Measurements from ENCODE around the gene GGCX. TPM values are rescaled to one million over a fixed set of nuclear protein-coding genes. Genes with fewer than 3 reads are reported as not detected.
A peak's percentile ranks its signal among the peaks of the same experiment; 100 is the strongest.

GGCX gene
- total and polyA plus RNA-seq, 2 of the 4 experiments (the other 2 are of a cell fraction) = 35.0 to 39.4 TPM

DNA sequence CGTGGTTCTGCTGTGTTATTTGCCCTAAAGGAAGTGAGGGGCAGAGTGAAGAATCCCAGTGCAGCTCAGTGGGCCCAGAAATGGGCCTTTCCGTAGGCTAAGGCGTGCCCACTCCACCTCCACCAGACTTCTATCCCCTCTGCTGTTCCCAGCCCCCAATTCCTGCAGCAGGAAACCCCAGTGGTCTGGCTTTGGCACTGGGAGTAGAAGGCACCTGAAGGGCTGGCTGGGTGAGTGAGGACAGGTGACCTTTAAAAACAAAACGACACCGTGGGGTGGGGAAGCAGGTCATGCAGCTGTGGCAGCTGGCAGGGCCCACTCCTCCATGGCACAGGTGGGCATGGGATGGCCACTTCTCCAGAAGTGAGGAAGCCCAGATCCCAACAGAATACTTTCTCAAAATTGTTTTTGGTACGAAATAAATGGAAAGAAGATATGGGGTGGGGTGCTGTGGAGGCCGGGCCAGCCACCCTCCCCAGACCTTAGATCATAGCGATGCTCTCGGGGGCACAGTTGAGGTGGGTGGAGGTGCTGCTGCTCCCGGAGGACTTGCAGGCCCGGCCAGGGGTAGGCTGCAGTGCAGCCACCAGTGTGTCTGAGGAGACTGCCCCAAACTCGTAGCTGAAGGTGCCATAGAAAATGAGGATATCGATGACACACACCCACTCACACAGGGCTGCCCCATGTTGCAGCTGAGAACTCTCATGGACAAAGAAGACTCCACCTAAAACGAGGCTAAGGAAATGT lies 37.5 kb upstream of the GGCX start (continued):
- TF ChIP-seq, protein P1, sequence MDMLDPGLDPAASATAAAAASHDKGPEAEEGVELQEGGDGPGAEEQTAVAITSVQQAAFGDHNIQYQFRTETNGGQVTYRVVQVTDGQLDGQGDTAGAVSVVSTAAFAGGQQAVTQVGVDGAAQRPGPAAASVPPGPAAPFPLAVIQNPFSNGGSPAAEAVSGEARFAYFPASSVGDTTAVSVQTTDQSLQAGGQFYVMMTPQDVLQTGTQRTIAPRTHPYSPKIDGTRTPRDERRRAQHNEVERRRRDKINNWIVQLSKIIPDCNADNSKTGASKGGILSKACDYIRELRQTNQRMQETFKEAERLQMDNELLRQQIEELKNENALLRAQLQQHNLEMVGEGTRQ (IDR thresholded peaks at IDR 0.05; ENCODE audit: low read depth, low read length) = no peak

DNA sequence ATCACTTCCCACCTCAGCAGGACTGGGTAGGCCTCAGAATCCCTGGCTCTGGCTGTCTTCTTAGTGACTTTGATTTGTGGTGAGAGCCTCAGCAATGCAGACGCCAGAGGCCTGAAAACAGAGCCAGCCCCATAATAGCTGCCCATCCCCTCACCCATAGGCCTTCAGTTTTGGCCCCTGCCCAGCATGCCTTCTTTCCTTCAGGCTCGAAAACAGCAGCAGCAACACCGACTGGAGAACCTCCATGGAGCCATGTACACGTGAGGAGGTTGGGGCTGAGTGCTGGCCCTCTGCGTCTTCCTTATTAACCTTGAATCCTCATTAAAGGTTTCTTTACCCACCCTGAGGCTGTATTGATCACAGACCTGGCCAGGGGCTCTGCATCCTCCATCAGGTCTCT lies 35.9 kb upstream of the GGCX start:
- Histone ChIP-seq H3K36me3 (ENCODE audit: control insufficient read depth, insufficient read depth, low read length) (peaks cover 26% of the 10 kb centered on the region), H3K27me3 (ENCODE audit: control insufficient read depth, insufficient read depth, low read length) (no peaks in the 10 kb centered on the region), H3K79me1 (ENCODE audit: low read depth in 1 of 2, low read length in 2 of 2) (peaks cover 26 to 68% of the 10 kb centered on the region in 2 experiments), H2BK15ac (ENCODE audit: low read depth, low read length) (no peak overlapping the region), H4K91ac (ENCODE audit: insufficient read depth, low read depth, low read length) (no peak overlapping the region), H2AK5ac (ENCODE audit: low read depth, low read length) (no peak overlapping the region), H3K14ac (replicated peaks; ENCODE audit: low read depth, low read length) (no peak overlapping the region), H3K9me1 (ENCODE audit: insufficient read depth, low read length) (peaks cover 16% of the 10 kb centered on the region), H3K18ac (ENCODE audit: low read depth, low read length) (no peak overlapping the region), H4K5ac (ENCODE audit: low read depth, low read length) (no peak overlapping the region), H2AFZ (replicated peaks; ENCODE audit: low read length, poor library complexity) (no peak overlapping the region), H4K8ac (ENCODE audit: low read depth in 2 of 2, low read length in 2 of 2) (no peak overlapping the region), H2BK120ac (ENCODE audit: low read depth, low read length) (no peak overlapping the region), H3K23ac (ENCODE audit: low read depth, low read length) (no peak overlapping the region), H3K4me3 (ENCODE audit: insufficient read depth, low read depth, low read length) (no peak overlapping the region), H4K20me1 (ENCODE audit: insufficient read depth, low read length) (peaks cover 16% of the 10 kb centered on the region), H3K4me2 (ENCODE audit: low read depth, low read length) (no peak overlapping the region), H2AK9ac (replicated peaks; ENCODE audit: low read depth, low read length, poor library complexity) (no peak overlapping the region), H3K9me3 (ENCODE audit: control insufficient read depth, insufficient read depth, low read length) (no peaks in the 10 kb centered on the region), H2BK5ac (ENCODE audit: low read depth, low read length, poor library complexity, severe bottlenecking) (no peak overlapping the region), H3K9ac (ENCODE audit: low read depth, low read length) (no peak overlapping the region), H2BK20ac (ENCODE audit: low read depth, low read length) (no peak overlapping the region), H3K4ac (ENCODE audit: low read depth, low read length) (no peak overlapping the region), H3K56ac (ENCODE audit: extremely low read depth, insufficient read depth, low read length) (no peak overlapping the region), H3K4me1 (ENCODE audit: control insufficient read depth, insufficient read depth, low read length) (peaks cover 13% of the 10 kb centered on the region), H3K27ac (ENCODE audit: insufficient read depth, low read length) (no peak overlapping the region)
- TF ChIP-seq MAFK (IDR thresholded peaks at IDR 0.05; ENCODE audit: low read depth, low read length) (no peak), RCOR1 (IDR thresholded peaks at IDR 0.05; ENCODE audit: insufficient replicate concordance, low read length) (no peak), RAD21 (IDR thresholded peaks at IDR 0.05; ENCODE audit: low read length) (no peak), FOS (IDR thresholded peaks at IDR 0.05; ENCODE audit: low read depth, low read length) (no peak), CHD1 (IDR thresholded peaks at IDR 0.05; ENCODE audit: low read depth, low read length) (no peak), NFE2L2 (IDR thresholded peaks at IDR 0.05; ENCODE audit: low read depth, low read length) (no peak), CEBPB (IDR thresholded peaks at IDR 0.05; ENCODE audit: low read depth, low read length) (no peak)
- TF ChIP-seq, protein P2, sequence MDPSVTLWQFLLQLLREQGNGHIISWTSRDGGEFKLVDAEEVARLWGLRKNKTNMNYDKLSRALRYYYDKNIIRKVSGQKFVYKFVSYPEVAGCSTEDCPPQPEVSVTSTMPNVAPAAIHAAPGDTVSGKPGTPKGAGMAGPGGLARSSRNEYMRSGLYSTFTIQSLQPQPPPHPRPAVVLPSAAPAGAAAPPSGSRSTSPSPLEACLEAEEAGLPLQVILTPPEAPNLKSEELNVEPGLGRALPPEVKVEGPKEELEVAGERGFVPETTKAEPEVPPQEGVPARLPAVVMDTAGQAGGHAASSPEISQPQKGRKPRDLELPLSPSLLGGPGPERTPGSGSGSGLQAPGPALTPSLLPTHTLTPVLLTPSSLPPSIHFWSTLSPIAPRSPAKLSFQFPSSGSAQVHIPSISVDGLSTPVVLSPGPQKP (IDR thresholded peaks at IDR 0.05; ENCODE audit: borderline replicate concordance, low read depth, low read length) = no peak
- ChIA-PET POLR2A (ENCODE audit: unreplicated experiment) (interaction anchor here (0.6 to 1.9 kb wide), 2 partner anchors 10 to 36 kb away, joined by 3 to 9 read pairs; no protein-coding TSS in a partner anchor), CTCF (no interaction called here)
- WGBS, 2 experiments (ENCODE audit: extremely low coverage in 2 of 2, insufficient read length in 1 of 2) = no CpG with 5 or more reads among the region's 5 CpGs
- no peak for DNase-seq
- in situ Hi-C loops (cut with MboI; ENCODE audit: low sequenced_read_pairs) (no loop called here), intact Hi-C loops (cut with micrococcal nuclease) (no loop called here), dilution Hi-C loops (cut with HindIII; ENCODE audit: low sequenced_read_pairs, unreplicated experiment) (no loop called here)
- TSS peak; percentile 56 for BruUV-seq (replicated peaks)
- no peak for ATAC-seq (ENCODE audit: low read depth)

Data from IMR-90 (cell line).